GM12878 (cell line): Measurements from ENCODE around the gene EXOSC10. TPM values are rescaled to one million over a fixed set of nuclear protein-coding genes. Genes with fewer than 3 reads are reported as not detected.

Source experiments
- ATAC-seq: fragments of 200-7000 bp; cut with Tn5 transposase; 3 replicates; pipeline ENCODE4 v1.9.1; 2020; ENCODE audit warnings: mild to moderate bottlenecking, moderate library complexity
- BruUV-seq: library from RNA; stranded (reverse); fragments of 400-500 nt; replicated peaks from 2 replicates; lab custom pipeline; 2021; lab: Mats Ljungman, UMichigan
- CTCF ChIA-PET: fragments of 300-600 bp; sonication (Branson Sonifier 250); formaldehyde crosslinking; extraction: SDS; loops from one replicate; lab custom pipeline; 2021; ENCODE audit warnings: inconsistent platforms; lab: Yijun Ruan, JAX
- POLR2A ChIA-PET: fragments of 350-600 bp; formaldehyde crosslinking; extraction: SDS; loops from one replicate; lab custom pipeline; 2021; ENCODE audit warnings: inconsistent platforms; lab: Charles Lee
- RAD21 ChIA-PET: fragments of 300-600 bp; sonication (Branson Sonifier 250); formaldehyde crosslinking; loops from one replicate; lab custom pipeline; 2023; ENCODE audit warnings: antibody characterized with exemption; ENCODE audit not compliant: unreplicated experiment; lab: Charles Lee
- SMC1A ChIA-PET: fragments of 300-600 bp; sonication (Branson Sonifier 250); formaldehyde crosslinking; loops from one replicate; lab custom pipeline; 2023; ENCODE audit not compliant: unreplicated experiment, uncharacterized antibody; lab: Charles Lee
- DNase-seq: peaks from one replicate; pipeline ENCODE4 v3.0.0-alpha.2; 2011; ENCODE audit warnings: low read depth, low spot score
- FAIRE-seq: peaks from 3 replicates; lab custom pipeline; 2011; peaks lifted over from hg19 to GRCh38; lab: Jason Lieb, UNC
- H2AFZ ChIP-seq: 2 replicates; pipeline ENCODE4 v1.6.0; 2011; ENCODE audit warnings: low read depth, low read length, control low read depth; ENCODE audit not compliant: control insufficient read depth
- H3K27ac ChIP-seq: 2 replicates; pipeline ENCODE4 v1.5.1; 2011; ENCODE audit warnings: control low read depth; ENCODE audit not compliant: control insufficient read depth, insufficient read depth
- H3K27me3 ChIP-seq, 2 experiments: replicated peaks in 1 of 2; 2 replicates each; pipeline versions ENCODE4 v1.6.0 to v1.6.1; 2011; ENCODE audit warnings: low read length in 1 of 2; ENCODE audit not compliant: control insufficient read depth in 2 of 2, insufficient read depth in 2 of 2
- H3K36me3 ChIP-seq, 2 experiments: 2 replicates each; pipeline ENCODE4 v1.5.1; 2011; ENCODE audit warnings: low read length in 1 of 2; ENCODE audit not compliant: control insufficient read depth in 2 of 2, insufficient read depth in 2 of 2
- H3K4me1 ChIP-seq: 2 replicates; pipeline ENCODE4 v1.6.1; 2011; ENCODE audit warnings: mild to moderate bottlenecking, low read length, moderate library complexity, mixed read lengths; ENCODE audit not compliant: control insufficient read depth, insufficient read depth
- H3K4me2 ChIP-seq: 2 replicates; pipeline ENCODE4 v1.6.0; 2011; ENCODE audit warnings: control low read depth; ENCODE audit not compliant: control insufficient read depth, insufficient read depth
- H3K4me3 ChIP-seq: fragments of 200-600 bp; sonication (generic); 2 replicates; pipeline ENCODE4 v1.5.1; 2016
- H3K79me2 ChIP-seq: 2 replicates; pipeline ENCODE4 v1.6.0; 2011; ENCODE audit warnings: low read length; ENCODE audit not compliant: control insufficient read depth, insufficient read depth
- H3K9ac ChIP-seq: 2 replicates; pipeline ENCODE4 v1.8.0; 2011; ENCODE audit warnings: low read length, control low read depth, mixed read lengths; ENCODE audit not compliant: control insufficient read depth, insufficient read depth
- H3K9me3 ChIP-seq: replicated peaks from 3 replicates; pipeline ENCODE4 v1.5.1; 2011; ENCODE audit warnings: mild to moderate bottlenecking, low read length; ENCODE audit not compliant: control insufficient read depth, insufficient read depth
- H4K20me1 ChIP-seq: 2 replicates; pipeline ENCODE4 v1.6.0; 2011; ENCODE audit not compliant: control insufficient read depth, insufficient read depth
- EED ChIP-seq: sonication (generic); IDR thresholded peaks from 2 replicates; pipeline ENCODE4 v1.6.1; 2016; ENCODE audit warnings: antibody characterized with exemption, low read depth
- POLR2A ChIP-seq: IDR thresholded peaks from 2 replicates; pipeline ENCODE4 v1.6.1; 2011; ENCODE audit warnings: low read depth, mild to moderate bottlenecking, low read length
- RUNX3 ChIP-seq: IDR thresholded peaks from 2 replicates; pipeline ENCODE4 v1.6.1; 2012; ENCODE audit warnings: low read length, inconsistent platforms
- SUPT20H ChIP-seq: IDR thresholded peaks from 2 replicates; pipeline ENCODE4 v1.6.1; 2011; ENCODE audit warnings: low read depth, mild to moderate bottlenecking, low read length, moderate library complexity, borderline replicate concordance; ENCODE audit not compliant: control insufficient read depth
- WGBS: methylation state at CpG from one replicate; pipeline ENCODE4 v1.1.6; 2016; ENCODE audit warnings: low lambda C conversion rate; ENCODE audit not compliant: insufficient replicate concordance, insufficient coverage; ENCODE audit errors: missing lambda C conversion rate; 5-methylcytosine and 5-hydroxymethylcytosine counted together
- in situ Hi-C: fragments of 300-500 bp; cut with MboI; formaldehyde crosslinking; loops from 9 replicates; pipeline ENCODE4 v1.14.3; 2018; ENCODE audit warnings: mixed read lengths
- intact Hi-C: fragments of 100-400 bp; cut with micrococcal nuclease; formaldehyde crosslinking; loops from one replicate; pipeline ENCODE4 v1.14.2; 2022; ENCODE audit not compliant: unreplicated experiment
- polyA plus RNA-seq, 11 experiments: library from polyadenylated mRNA; depleted of rRNA in 4 of 11; unstranded in 6 of 11; stranded (reverse) in 5 of 11; fragments of >200 nt; fragmentation: Nextera tagmentation in 4 of 11; fragmentation: Illumina TruSeq in 1 of 11; extraction: Ambion mirVana in 4 of 11; extraction: Trizol in 1 of 11; gene quantifications; 1 replicate in 1 of 11; 2 replicates in 10 of 11; pipeline versions ENCODE4 v1.2.1 to v1.2.3, GENCODE V29; 2011 to 2016; ENCODE audit warnings: inconsistent platforms in 2 of 11, missing spikeins in 2 of 11, low read depth in 1 of 11
- total RNA-seq, 4 experiments: library from RNA; depleted of rRNA in 3 of 4; stranded (reverse); fragments of >200 nt in 3 of 4; fragmentation: Illumina TruSeq in 1 of 4; extraction: Trizol in 1 of 4; gene quantifications; 2 replicates each; pipeline versions ENCODE4 v1.2.1 to v1.2.3, GENCODE V29; 2013 to 2021
- TF ChIP-seq, protein P1 (sequence below): fragments of 450-650 bp; IDR thresholded peaks from 2 replicates; pipeline ENCODE4 v1.6.1; 2017; ENCODE audit warnings: low read depth, mild to moderate bottlenecking, moderate library complexity
- TF ChIP-seq, protein P2 (sequence below): fragments of 450-650 bp; formaldehyde crosslinking; IDR thresholded peaks from 2 replicates; pipeline ENCODE4 v1.4.0; 2020; ENCODE audit warnings: mild to moderate bottlenecking, moderate library complexity

EXOSC10 gene
- total and polyA plus RNA-seq, 10 of the 15 experiments (the other 5 are each of a cell fraction or from before 2014, with no cell fraction given), result 16.2 to 86.5 (median 66.4) TPM

DNA sequence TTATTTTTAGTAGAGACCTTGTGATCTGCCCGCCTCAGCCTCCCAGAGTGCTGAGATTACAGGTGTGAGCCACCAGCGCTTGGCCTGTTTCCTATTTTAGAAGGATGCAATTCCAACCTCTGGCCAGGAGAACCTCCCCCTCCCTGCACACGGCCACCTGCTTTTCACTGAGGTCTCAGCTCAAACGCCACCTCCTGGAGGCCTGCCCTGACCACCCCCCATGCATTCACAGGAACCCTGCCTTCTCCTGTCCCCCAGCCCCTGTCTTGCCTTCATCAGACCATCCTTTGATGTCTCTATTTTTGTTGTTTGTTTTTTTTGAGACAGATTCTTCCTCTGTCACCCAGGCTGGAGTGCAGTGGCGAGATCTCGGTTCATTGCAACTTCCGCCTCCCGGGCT lies 42.2 kb downstream of the EXOSC10 start (continued):
- TF ChIP-seq, protein P1, sequence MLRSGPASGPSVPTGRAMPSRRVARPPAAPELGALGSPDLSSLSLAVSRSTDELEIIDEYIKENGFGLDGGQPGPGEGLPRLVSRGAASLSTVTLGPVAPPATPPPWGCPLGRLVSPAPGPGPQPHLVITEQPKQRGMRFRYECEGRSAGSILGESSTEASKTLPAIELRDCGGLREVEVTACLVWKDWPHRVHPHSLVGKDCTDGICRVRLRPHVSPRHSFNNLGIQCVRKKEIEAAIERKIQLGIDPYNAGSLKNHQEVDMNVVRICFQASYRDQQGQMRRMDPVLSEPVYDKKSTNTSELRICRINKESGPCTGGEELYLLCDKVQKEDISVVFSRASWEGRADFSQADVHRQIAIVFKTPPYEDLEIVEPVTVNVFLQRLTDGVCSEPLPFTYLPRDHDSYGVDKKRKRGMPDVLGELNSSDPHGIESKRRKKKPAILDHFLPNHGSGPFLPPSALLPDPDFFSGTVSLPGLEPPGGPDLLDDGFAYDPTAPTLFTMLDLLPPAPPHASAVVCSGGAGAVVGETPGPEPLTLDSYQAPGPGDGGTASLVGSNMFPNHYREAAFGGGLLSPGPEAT, result no peak
- TF ChIP-seq SUPT20H, result no peak
- TF ChIP-seq RUNX3, result no peak

DNA sequence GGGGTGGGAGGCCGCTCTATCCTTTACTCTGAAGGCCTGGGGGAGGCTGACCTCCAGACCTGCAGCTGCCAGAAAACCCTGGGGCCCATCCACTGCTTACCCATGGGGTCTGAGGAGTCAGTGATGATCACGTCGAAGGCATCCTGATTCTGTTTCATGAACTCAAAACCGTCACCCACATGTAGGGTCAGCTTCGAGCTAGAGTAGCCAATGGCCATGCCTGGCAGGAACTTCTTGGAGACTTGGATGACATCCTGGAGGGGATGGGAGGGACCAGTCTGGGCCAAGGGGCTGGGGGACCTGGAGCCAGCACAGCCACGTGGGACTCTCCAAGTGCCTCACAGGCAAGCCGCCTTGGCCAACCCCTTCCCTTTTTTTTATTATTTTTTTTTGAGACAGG lies 43.2 kb downstream of the EXOSC10 start:
- Histone ChIP-seq H3K27ac (no peak overlapping the region), H3K4me1 (peaks cover 15% of the 10 kb centered on the region), H4K20me1 (no peaks in the 10 kb centered on the region), H3K27me3 (no peaks in the 10 kb centered on the region), H2AFZ (no peak overlapping the region), H3K4me2 (no peak overlapping the region), H3K4me3 (no peak overlapping the region), H3K9ac (no peak overlapping the region), H3K9me3 (no peaks in the 10 kb centered on the region), H3K79me2 (peaks cover 31% of the 10 kb centered on the region), H3K36me3 (peaks cover 4% of the 10 kb centered on the region in 2 experiments; a peak in 3 of 4 replicates)
- DNase-seq (no peak), FAIRE-seq (no peak), ATAC-seq (no peak)
- 90% methylated on average over 7 of the region's 7 CpGs for WGBS
- no TSS peak for BruUV-seq
- intact Hi-C loops (no loop called here), in situ Hi-C loops (no loop called here)
- CTCF ChIA-PET, result interaction anchor here (1.6 to 2.3 kb wide), 2 partner anchors 16 to 19 kb away, joined by 5 to 7 read pairs; no protein-coding TSS in a partner anchor
- TF ChIP-seq, protein P2, sequence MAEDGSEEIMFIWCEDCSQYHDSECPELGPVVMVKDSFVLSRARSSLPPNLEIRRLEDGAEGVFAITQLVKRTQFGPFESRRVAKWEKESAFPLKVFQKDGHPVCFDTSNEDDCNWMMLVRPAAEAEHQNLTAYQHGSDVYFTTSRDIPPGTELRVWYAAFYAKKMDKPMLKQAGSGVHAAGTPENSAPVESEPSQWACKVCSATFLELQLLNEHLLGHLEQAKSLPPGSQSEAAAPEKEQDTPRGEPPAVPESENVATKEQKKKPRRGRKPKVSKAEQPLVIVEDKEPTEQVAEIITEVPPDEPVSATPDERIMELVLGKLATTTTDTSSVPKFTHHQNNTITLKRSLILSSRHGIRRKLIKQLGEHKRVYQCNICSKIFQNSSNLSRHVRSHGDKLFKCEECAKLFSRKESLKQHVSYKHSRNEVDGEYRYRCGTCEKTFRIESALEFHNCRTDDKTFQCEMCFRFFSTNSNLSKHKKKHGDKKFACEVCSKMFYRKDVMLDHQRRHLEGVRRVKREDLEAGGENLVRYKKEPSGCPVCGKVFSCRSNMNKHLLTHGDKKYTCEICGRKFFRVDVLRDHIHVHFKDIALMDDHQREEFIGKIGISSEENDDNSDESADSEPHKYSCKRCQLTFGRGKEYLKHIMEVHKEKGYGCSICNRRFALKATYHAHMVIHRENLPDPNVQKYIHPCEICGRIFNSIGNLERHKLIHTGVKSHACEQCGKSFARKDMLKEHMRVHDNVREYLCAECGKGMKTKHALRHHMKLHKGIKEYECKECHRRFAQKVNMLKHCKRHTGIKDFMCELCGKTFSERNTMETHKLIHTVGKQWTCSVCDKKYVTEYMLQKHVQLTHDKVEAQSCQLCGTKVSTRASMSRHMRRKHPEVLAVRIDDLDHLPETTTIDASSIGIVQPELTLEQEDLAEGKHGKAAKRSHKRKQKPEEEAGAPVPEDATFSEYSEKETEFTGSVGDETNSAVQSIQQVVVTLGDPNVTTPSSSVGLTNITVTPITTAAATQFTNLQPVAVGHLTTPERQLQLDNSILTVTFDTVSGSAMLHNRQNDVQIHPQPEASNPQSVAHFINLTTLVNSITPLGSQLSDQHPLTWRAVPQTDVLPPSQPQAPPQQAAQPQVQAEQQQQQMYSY (CRISPR knock-in tag), result no peak
- TF ChIP-seq EED (no peak), POLR2A (0 out of 2 replicates have a peak, but pooled peaks have one; percentile 5)
- RAD21 ChIA-PET, result no interaction called here
- SMC1A ChIA-PET, result interaction anchor here (3.5 kb wide), 1 partner anchor 19 kb away, joined by 17 read pairs; no protein-coding TSS in a partner anchor
- POLR2A ChIA-PET, result no interaction called here
